Hepatocyte (in vitro differentiated cells): ENCODE data around the gene CASP2. TPM values are rescaled to one million over a fixed set of nuclear protein-coding genes. Genes with fewer than 3 reads are reported as not detected.

Experiments used
- DNase-seq: peaks from one replicate; pipeline ENCODE4 v3.0.0-alpha.2; 2016; ENCODE audit warnings: low spot score
- H2AFZ ChIP-seq: fragments of 200-600 bp; sonication (generic); 2 replicates; pipeline ENCODE4 v1.6.0; 2016; ENCODE audit warnings: antibody characterized with exemption, mild to moderate bottlenecking
- H3K27ac ChIP-seq: fragments of 200-600 bp; sonication (generic); 2 replicates; pipeline ENCODE4 v1.5.1; 2016; ENCODE audit warnings: mild to moderate bottlenecking
- H3K27me3 ChIP-seq: fragments of 200-600 bp; sonication (generic); 2 replicates; pipeline ENCODE4 v1.6.1; 2016
- H3K36me3 ChIP-seq: fragments of 200-600 bp; sonication (generic); replicated peaks from 2 replicates; pipeline ENCODE4 v1.5.1; 2016; ENCODE audit warnings: low read depth; ENCODE audit not compliant: insufficient read depth
- H3K4me1 ChIP-seq: fragments of 200-600 bp; sonication (generic); 2 replicates; pipeline ENCODE4 v1.5.1; 2016; ENCODE audit warnings: mild to moderate bottlenecking, moderate library complexity; ENCODE audit not compliant: insufficient read depth
- H3K4me2 ChIP-seq: fragments of 200-600 bp; sonication (generic); 2 replicates; pipeline ENCODE4 v1.6.0; 2016
- H3K4me3 ChIP-seq: fragments of 200-600 bp; sonication (generic); 2 replicates; pipeline ENCODE4 v1.5.1; 2016; ENCODE audit warnings: mild to moderate bottlenecking
- H3K79me2 ChIP-seq: fragments of 200-600 bp; sonication (generic); 2 replicates; pipeline ENCODE4 v1.6.0; 2017; ENCODE audit warnings: mild to moderate bottlenecking
- H3K9me2 ChIP-seq: fragments of 200-600 bp; sonication (generic); replicated peaks from 2 replicates; pipeline ENCODE4 v1.6.0; 2017; ENCODE audit warnings: mild to moderate bottlenecking; ENCODE audit not compliant: insufficient read depth
- H3K9me3 ChIP-seq: fragments of 200-600 bp; sonication (generic); 2 replicates; pipeline ENCODE4 v1.5.1; 2016; ENCODE audit warnings: low read depth, mild to moderate bottlenecking
- H4K20me1 ChIP-seq: fragments of 200-600 bp; sonication (generic); 2 replicates; pipeline ENCODE4 v1.6.0; 2016; ENCODE audit warnings: mild to moderate bottlenecking; ENCODE audit not compliant: insufficient read depth, poor library complexity, severe bottlenecking
- CTCF ChIP-seq: fragments of 200-600 bp; sonication (generic); IDR thresholded peaks from 2 replicates; pipeline ENCODE4 v1.5.1; 2016; ENCODE audit warnings: antibody characterized with exemption, mild to moderate bottlenecking; ENCODE audit not compliant: poor library complexity
- EZH2 ChIP-seq: fragments of 200-600 bp; sonication (generic); IDR thresholded peaks from 2 replicates; pipeline ENCODE4 v1.6.1; 2016; ENCODE audit warnings: antibody characterized with exemption, mild to moderate bottlenecking, borderline replicate concordance
- EZH2phosphoT487 ChIP-seq: fragments of 200-600 bp; sonication (generic); IDR thresholded peaks from one replicate; pipeline ENCODE4 v1.6.1; 2018; ENCODE audit warnings: antibody characterized with exemption, mild to moderate bottlenecking, low read depth, moderate library complexity; ENCODE audit not compliant: unreplicated experiment, severe bottlenecking
- WGBS: methylation state at CpG from one replicate; pipeline ENCODE4 v1.1.6; 2016; ENCODE audit warnings: low lambda C conversion rate; ENCODE audit errors: missing lambda C conversion rate; 5-methylcytosine and 5-hydroxymethylcytosine counted together
- polyA plus RNA-seq: library from polyadenylated mRNA; unstranded; fragments of >200 nt; fragmentation: Nextera tagmentation; extraction: Ambion mirVana; gene quantifications from 2 replicates; pipeline ENCODE4 v1.2.1, GENCODE V29; 2016
- total RNA-seq: library from RNA; depleted of rRNA; stranded (reverse); fragments of >200 nt; gene quantifications from 2 replicates; pipeline ENCODE4 v1.2.3, GENCODE V29; 2014

The CASP2 gene
- total and polyA plus RNA-seq, 2 experiments from 2014 or later, result 8.5 to 11.9 TPM

- Histone ChIP-seq H3K4me1 (no peaks in the 10 kb centered on the region), H3K9me3 (no peaks in the 10 kb centered on the region), H2AFZ (no peak within 1 kb of the TSS), H4K20me1 (no peaks in the 10 kb centered on the region), H3K27ac (no peak within 1 kb of the TSS), H3K4me3 (no peak within 1 kb of the TSS), H3K9me2 (no peaks in the 10 kb centered on the region), H3K36me3 (no peaks in the 10 kb centered on the region), H3K79me2 (no peaks in the 10 kb centered on the region), H3K27me3 (no peaks in the 10 kb centered on the region), H3K4me2 (no peak within 1 kb of the TSS)
- TF ChIP-seq CTCF, result no peak
- TF ChIP-seq EZH2phosphoT487, result no peak
- TF ChIP-seq EZH2, result no peak
- 92% methylated on average over 5 of the region's 5 CpGs for WGBS
- no peak for DNase-seq
These were observed 27.6 kb downstream of the CASP2 start, which contains the start of gene CLCN1 for GRCh38 chr7:143315776-143316175. CLCN1 (plus strand) TSS chr7:143316111; CDS start chr7:143316213, 102 bp downstream.

GRCh38 chr7:143316492-143316891 lies 28.3 kb downstream of the CASP2 start:
- H3K79me2 ChIP-seq, result no peaks in the 10 kb centered on the region
- H3K4me1 ChIP-seq, result no peaks in the 10 kb centered on the region
- H3K27me3 ChIP-seq, result no peaks in the 10 kb centered on the region
- TF ChIP-seq CTCF (no peak), EZH2 (no peak), EZH2phosphoT487 (no peak)
- H3K27ac ChIP-seq, result no peak overlapping the region
- no peak overlapping the region for H2AFZ ChIP-seq
- no peaks in the 10 kb centered on the region for H3K9me2 ChIP-seq
- no peak overlapping the region for H3K4me2 ChIP-seq
- no peak overlapping the region for H3K4me3 ChIP-seq
- WGBS, result 86% methylated on average over 4 of the region's 4 CpGs
- H3K9me3 ChIP-seq, result no peaks in the 10 kb centered on the region
- no peak for DNase-seq
- H4K20me1 ChIP-seq, result no peaks in the 10 kb centered on the region
- H3K36me3 ChIP-seq, result no peaks in the 10 kb centered on the region

GRCh38 chr7:143318661-143319060 lies 30.5 kb downstream of the CASP2 start:
- no peak overlapping the region for H2AFZ ChIP-seq
- peaks cover 11% of the 10 kb centered on the region for H3K4me1 ChIP-seq
- H3K4me3 ChIP-seq, result no peak overlapping the region
- no peaks in the 10 kb centered on the region for H3K36me3 ChIP-seq
- H3K9me3 ChIP-seq, result no peaks in the 10 kb centered on the region
- H3K27ac ChIP-seq, result peak overlapping the region; percentile 46
- H3K79me2 ChIP-seq, result no peaks in the 10 kb centered on the region
- no peaks in the 10 kb centered on the region for H3K9me2 ChIP-seq
- no peak overlapping the region for H3K4me2 ChIP-seq
- H4K20me1 ChIP-seq, result no peaks in the 10 kb centered on the region
- 62% methylated on average over 5 of the region's 5 CpGs for WGBS
- TF ChIP-seq EZH2 (no peak), CTCF (no peak), EZH2phosphoT487 (no peak)
- H3K27me3 ChIP-seq, result no peaks in the 10 kb centered on the region
- peak; percentile 58 for DNase-seq

- no peaks in the 10 kb centered on the region for H3K36me3 ChIP-seq
- no peaks in the 10 kb centered on the region for H4K20me1 ChIP-seq
- 75% methylated on average over 9 of the region's 9 CpGs for WGBS
- H3K27me3 ChIP-seq, result no peaks in the 10 kb centered on the region
- H2AFZ ChIP-seq, result no peak overlapping the region
- H3K27ac ChIP-seq, result no peak overlapping the region
- peaks cover 12% of the 10 kb centered on the region for H3K4me1 ChIP-seq
- H3K79me2 ChIP-seq, result no peaks in the 10 kb centered on the region
- H3K4me3 ChIP-seq, result no peak overlapping the region
- no peaks in the 10 kb centered on the region for H3K9me2 ChIP-seq
- DNase-seq, result no peak
- TF ChIP-seq EZH2phosphoT487, result no peak
- TF ChIP-seq CTCF, result no peak
- TF ChIP-seq EZH2, result no peak
- no peaks in the 10 kb centered on the region for H3K9me3 ChIP-seq
- H3K4me2 ChIP-seq, result no peak overlapping the region
These were observed 32.5 kb downstream of the CASP2 start for GRCh38 chr7:143320620-143321019.
